MM.1S (cell line): Measurements from ENCODE around the gene KMT2D.

Source experiments
- DNase-seq: peaks from one replicate; pipeline ENCODE4 v3.0.0-alpha.2; 2015
- H2AFZ ChIP-seq: fragments of 300-600 bp; sonication (generic); 2 replicates; pipeline ENCODE4 v1.6.0; 2016; ENCODE audit warnings: antibody characterized with exemption, low read length
- H3F3A ChIP-seq: fragments of 300-600 bp; sonication (generic); 2 replicates; pipeline ENCODE4 v1.6.1; 2016; ENCODE audit warnings: mild to moderate bottlenecking, antibody characterized with exemption, low read length, moderate library complexity, mixed read lengths; ENCODE audit not compliant: insufficient read depth
- H3K27ac ChIP-seq: fragments of 300-600 bp; sonication (generic); 2 replicates; pipeline ENCODE4 v1.5.1; 2016; ENCODE audit warnings: mild to moderate bottlenecking, low read length
- H3K27me3 ChIP-seq: fragments of 300-600 bp; sonication (generic); replicated peaks from 2 replicates; pipeline ENCODE4 v1.6.0; 2016; ENCODE audit warnings: low read length; ENCODE audit not compliant: insufficient read depth
- H3K36me3 ChIP-seq: fragments of 300-600 bp; sonication (generic); replicated peaks from 2 replicates; pipeline ENCODE4 v1.6.1; 2016; ENCODE audit warnings: mild to moderate bottlenecking, low read length, mixed read lengths; ENCODE audit not compliant: insufficient read depth
- H3K4me1 ChIP-seq: fragments of 300-600 bp; sonication (generic); 2 replicates; pipeline ENCODE4 v1.6.1; 2016; ENCODE audit warnings: low read length, mixed read lengths
- H3K4me2 ChIP-seq: fragments of 300-600 bp; sonication (generic); 2 replicates; pipeline ENCODE4 v1.6.0; 2016; ENCODE audit warnings: low read depth, low read length
- H3K4me3 ChIP-seq: fragments of 300-600 bp; sonication (generic); 2 replicates; pipeline ENCODE4 v1.5.1; 2016; ENCODE audit warnings: low read length, mixed read lengths
- H3K79me2 ChIP-seq: fragments of 300-600 bp; sonication (generic); 2 replicates; pipeline ENCODE4 v1.6.1; 2016; ENCODE audit warnings: mixed run types, low read length, mixed read lengths
- H3K9ac ChIP-seq: fragments of 300-600 bp; sonication (generic); 2 replicates; pipeline ENCODE4 v1.6.1; 2016; ENCODE audit warnings: low read length, mixed read lengths
- H3K9me2 ChIP-seq: fragments of 300-600 bp; sonication (generic); replicated peaks from 2 replicates; pipeline ENCODE4 v1.6.1; 2016; ENCODE audit warnings: mild to moderate bottlenecking, low read length, mixed read lengths; ENCODE audit not compliant: insufficient read depth
- H3K9me3 ChIP-seq: fragments of 300-600 bp; sonication (generic); replicated peaks from 2 replicates; pipeline ENCODE4 v1.6.1; 2016; ENCODE audit warnings: mild to moderate bottlenecking, low read length, mixed read lengths; ENCODE audit not compliant: insufficient read depth
- H4K20me1 ChIP-seq: fragments of 300-600 bp; sonication (generic); 2 replicates; pipeline ENCODE4 v1.6.1; 2016; ENCODE audit warnings: mild to moderate bottlenecking, low read length, moderate library complexity, mixed read lengths; ENCODE audit not compliant: insufficient read depth
- CTCF ChIP-seq: fragments of 300-600 bp; sonication (generic); IDR thresholded peaks from 2 replicates; pipeline ENCODE4 v1.5.1; 2016; ENCODE audit warnings: antibody characterized with exemption, low read length, mixed read lengths
- EZH2 ChIP-seq: fragments of 300-600 bp; sonication (generic); optimal IDR thresholded peaks from 2 replicates; pipeline ENCODE3; 2017; ENCODE audit warnings: low read depth, mild to moderate bottlenecking, antibody characterized with exemption, low read length, mixed read lengths
- EZH2phosphoT487 ChIP-seq: fragments of 300-600 bp; sonication (generic); IDR thresholded peaks from 2 replicates; pipeline ENCODE4 v1.6.1; 2018; ENCODE audit warnings: antibody characterized with exemption, low read length

The KMT2D gene

GRCh38 chr12:49046129-49046895 is 14.3 kb downstream of the KMT2D start:
- no peaks in the 10 kb centered on the region for H3K4me1 ChIP-seq
- H3K9ac ChIP-seq = no peak overlapping the region
- H3K27ac ChIP-seq = no peak overlapping the region
- H3K36me3 ChIP-seq = no peaks in the 10 kb centered on the region; the same call in 1 of the 2 replicates
- H2AFZ ChIP-seq = no peak overlapping the region
- no peak overlapping the region for H3K4me3 ChIP-seq
- no peaks in the 10 kb centered on the region for H3K27me3 ChIP-seq
- H3K79me2 ChIP-seq = no peaks in the 10 kb centered on the region; the same call in 1 of the 2 replicates
- H3K4me2 ChIP-seq = no peak overlapping the region
- H3K9me2 ChIP-seq = no peaks in the 10 kb centered on the region
- H3K9me3 ChIP-seq = no peaks in the 10 kb centered on the region
- no peaks in the 10 kb centered on the region for H3F3A ChIP-seq
- DNase-seq = no peak
- H4K20me1 ChIP-seq = no peaks in the 10 kb centered on the region
- TF ChIP-seq CTCF = no peak
- TF ChIP-seq EZH2 = no peak
- TF ChIP-seq EZH2phosphoT487 = no peak

DNA sequence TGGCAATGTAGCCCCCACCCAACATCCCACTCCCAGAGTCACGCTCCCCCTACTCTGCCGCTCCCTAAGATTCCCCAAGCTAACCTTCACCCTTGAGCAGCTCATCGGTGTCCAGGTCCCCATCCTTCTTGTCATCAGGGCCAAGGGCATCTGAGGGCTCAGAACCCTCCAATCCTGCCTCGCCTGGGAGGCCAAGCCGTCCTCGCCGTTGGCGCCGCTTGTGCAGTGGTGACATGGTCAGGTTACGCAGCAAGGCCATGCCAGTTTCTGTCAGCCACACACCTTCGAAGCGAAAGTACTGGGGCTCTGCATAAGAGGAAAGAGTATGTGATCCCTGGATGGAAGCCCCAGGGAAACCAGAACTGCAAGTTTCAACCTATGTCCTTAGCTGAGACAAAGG is 15.9 kb downstream of the KMT2D start:
- Histone ChIP-seq H2AFZ (no peak overlapping the region), H3K9me3 (no peaks in the 10 kb centered on the region), H3K27ac (no peak overlapping the region), H3F3A (no peaks in the 10 kb centered on the region), H3K9me2 (no peaks in the 10 kb centered on the region), H3K4me2 (no peak overlapping the region), H3K79me2 (no peaks in the 10 kb centered on the region), H3K9ac (no peak overlapping the region), H3K27me3 (no peaks in the 10 kb centered on the region), H4K20me1 (no peaks in the 10 kb centered on the region), H3K4me1 (no peaks in the 10 kb centered on the region), H3K36me3 (no peaks in the 10 kb centered on the region; the same call in 1 of the 2 replicates), H3K4me3 (no peak overlapping the region)
- no peak for DNase-seq
- TF ChIP-seq EZH2phosphoT487 (no peak), EZH2 (no peak), CTCF (no peak)

DNA sequence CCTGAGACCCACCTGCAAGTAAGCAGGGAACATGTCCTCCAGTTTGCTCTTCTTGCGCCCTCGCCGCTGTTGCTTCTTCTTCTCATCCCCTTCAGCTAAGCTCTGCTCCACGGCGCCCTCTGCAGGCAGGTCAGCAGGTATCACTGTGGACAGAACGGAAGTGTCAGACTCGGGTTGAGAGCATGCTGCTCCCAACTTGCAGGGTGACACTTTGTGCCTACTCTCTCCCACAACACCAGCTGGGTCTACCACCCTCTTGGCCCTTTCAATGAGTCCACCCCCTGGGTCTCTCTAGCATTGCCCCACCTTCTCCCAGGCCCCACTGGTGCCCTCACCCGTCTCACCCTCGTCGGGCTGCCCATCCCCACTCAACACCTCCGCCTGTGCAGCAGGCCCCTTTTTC is 16.7 kb downstream of the KMT2D start:
- H3K9ac ChIP-seq = no peak overlapping the region
- DNase-seq = peak; percentile 58
- H2AFZ ChIP-seq = no peak overlapping the region
- no peaks in the 10 kb centered on the region; the same call in 1 of the 2 replicates for H3K36me3 ChIP-seq
- no peaks in the 10 kb centered on the region for H4K20me1 ChIP-seq
- TF ChIP-seq EZH2 (no peak), EZH2phosphoT487 (no peak), CTCF (peak; percentile 79)
- no peak overlapping the region for H3K4me3 ChIP-seq
- H3K9me2 ChIP-seq = no peaks in the 10 kb centered on the region
- H3F3A ChIP-seq = no peaks in the 10 kb centered on the region
- no peaks in the 10 kb centered on the region for H3K79me2 ChIP-seq
- no peaks in the 10 kb centered on the region for H3K4me1 ChIP-seq
- H3K4me2 ChIP-seq = no peak overlapping the region
- no peaks in the 10 kb centered on the region for H3K9me3 ChIP-seq
- H3K27ac ChIP-seq = no peak overlapping the region
- H3K27me3 ChIP-seq = no peaks in the 10 kb centered on the region
